ENCODE data around the gene CNOT6.

Gene CNOT6

GRCh38 chr5:180624587-180624986 lies 130.4 kb downstream of the CNOT6 start:
- DNase-seq = no peak

DNA sequence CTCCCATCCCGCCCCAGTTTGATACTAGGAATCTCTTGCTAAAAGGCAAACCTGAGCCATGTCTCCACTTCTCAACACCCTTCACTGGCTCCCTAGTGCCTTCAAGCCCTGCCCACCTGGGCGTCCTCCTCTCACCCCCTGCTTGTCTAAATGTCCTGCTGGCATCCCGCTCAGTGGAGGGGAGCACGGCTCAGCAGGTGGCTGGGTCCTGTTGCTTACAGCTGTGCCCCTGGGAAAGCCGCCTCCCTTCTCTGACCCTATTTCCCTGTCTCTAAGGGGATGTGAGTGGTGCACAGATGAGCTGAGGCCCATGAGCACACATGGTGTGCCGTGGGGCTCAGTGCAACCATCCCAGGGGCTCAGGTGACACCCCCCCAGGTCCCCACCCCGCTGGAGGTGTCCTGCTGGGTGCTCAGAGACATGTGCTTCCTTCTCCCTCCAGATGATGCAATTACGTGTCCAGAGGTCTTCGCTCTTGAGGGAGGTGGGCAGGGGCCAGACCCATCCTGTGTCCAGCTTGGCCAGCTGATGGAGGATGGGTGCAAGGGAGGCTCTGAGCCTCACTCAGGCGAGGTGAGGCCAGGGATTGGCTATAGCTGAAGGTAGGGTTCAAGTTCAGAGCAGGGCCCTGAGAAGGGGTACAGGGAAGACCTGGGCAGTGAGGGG lies 131.1 kb downstream of the CNOT6 start:
- DNase-seq = no peak

GRCh38 chr5:180625791-180626660 lies 131.8 kb downstream of the CNOT6 start:
- no peak for DNase-seq

- no peak for DNase-seq
Observed at GRCh38 chr5:180626661-180627385, 132.6 kb downstream of the CNOT6 start.

DNA sequence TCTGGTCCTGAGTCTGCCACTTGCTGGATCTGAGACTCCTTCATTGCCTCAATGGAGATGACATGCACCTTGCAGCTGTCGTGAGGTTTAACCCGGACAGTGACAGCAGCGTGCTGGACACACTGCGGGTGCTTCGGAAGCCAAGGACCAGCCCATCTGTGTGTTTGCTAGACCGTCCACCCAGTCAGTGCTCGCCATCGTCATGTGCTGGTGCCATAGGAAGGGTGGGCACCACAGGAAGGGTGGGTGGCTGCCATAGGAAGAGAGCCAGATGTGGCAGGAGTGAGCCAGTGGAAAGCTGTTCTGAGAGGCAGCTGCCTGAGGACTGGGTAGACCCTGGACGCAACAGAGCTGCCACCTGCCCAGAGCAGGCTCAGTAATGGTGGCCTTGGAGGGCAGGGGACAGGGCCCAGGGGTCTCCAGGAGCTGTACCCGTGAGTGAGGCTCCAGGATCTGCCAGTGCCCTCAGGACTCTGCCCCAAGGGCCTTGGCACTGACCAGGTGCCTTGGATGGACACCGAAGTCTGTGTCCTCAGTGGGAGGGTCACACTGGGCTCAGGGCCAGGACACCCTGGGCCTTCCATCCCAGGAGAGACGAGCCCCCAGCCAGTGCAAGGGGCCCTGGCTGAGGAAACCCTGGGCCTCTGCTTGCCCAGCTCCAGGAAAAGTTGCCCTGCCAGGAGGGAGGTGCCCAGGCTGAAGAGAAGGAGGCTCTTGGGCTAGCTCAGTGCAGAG lies 133.4 kb downstream of the CNOT6 start:
- DNase-seq = no peak

Measured in right forelimb (tissue), 1 donor.